GM23338 (cell line): Measurements from ENCODE around the gene SHC4.

ENCODE experiments used
- CREB1 ChIP-seq: fragments of 250-450 bp; sonication (Bioruptor Pico); IDR thresholded peaks from 2 replicates; pipeline ENCODE4 v1.5.0; 2020; ENCODE audit warnings: low read depth, mild to moderate bottlenecking, moderate library complexity
- JUNB ChIP-seq: IDR thresholded peaks from one replicate; pipeline ENCODE4 v1.6.1; 2016; ENCODE audit warnings: antibody characterized with exemption; ENCODE audit not compliant: unreplicated experiment
- POLR2AphosphoS5 ChIP-seq: IDR thresholded peaks from 2 replicates; pipeline ENCODE4 v1.6.1; 2016; ENCODE audit warnings: antibody characterized with exemption, low read depth
- TF ChIP-seq, protein P1 (sequence below), 2 experiments: fragments of 200-600 bp in 1 of 2; sonication (generic) in 1 of 2; conservative IDR thresholded peaks; 2 replicates each; pipeline versions ENCODE4 v1.5.1 to v1.6.1; 2016 to 2017; ENCODE audit warnings: antibody characterized with exemption in 2 of 2, low read depth in 2 of 2, mild to moderate bottlenecking in 2 of 2, moderate library complexity in 1 of 2

GRCh38 chr15:48936666-48937065, 27.1 kb downstream of the SHC4 start:
- TF ChIP-seq CREB1 (CRISPR knock-in tag) (no peak), POLR2AphosphoS5 (no peak), JUNB (no peak)
- TF ChIP-seq, protein P1, sequence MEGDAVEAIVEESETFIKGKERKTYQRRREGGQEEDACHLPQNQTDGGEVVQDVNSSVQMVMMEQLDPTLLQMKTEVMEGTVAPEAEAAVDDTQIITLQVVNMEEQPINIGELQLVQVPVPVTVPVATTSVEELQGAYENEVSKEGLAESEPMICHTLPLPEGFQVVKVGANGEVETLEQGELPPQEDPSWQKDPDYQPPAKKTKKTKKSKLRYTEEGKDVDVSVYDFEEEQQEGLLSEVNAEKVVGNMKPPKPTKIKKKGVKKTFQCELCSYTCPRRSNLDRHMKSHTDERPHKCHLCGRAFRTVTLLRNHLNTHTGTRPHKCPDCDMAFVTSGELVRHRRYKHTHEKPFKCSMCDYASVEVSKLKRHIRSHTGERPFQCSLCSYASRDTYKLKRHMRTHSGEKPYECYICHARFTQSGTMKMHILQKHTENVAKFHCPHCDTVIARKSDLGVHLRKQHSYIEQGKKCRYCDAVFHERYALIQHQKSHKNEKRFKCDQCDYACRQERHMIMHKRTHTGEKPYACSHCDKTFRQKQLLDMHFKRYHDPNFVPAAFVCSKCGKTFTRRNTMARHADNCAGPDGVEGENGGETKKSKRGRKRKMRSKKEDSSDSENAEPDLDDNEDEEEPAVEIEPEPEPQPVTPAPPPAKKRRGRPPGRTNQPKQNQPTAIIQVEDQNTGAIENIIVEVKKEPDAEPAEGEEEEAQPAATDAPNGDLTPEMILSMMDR (conservative IDR thresholded peaks at IDR 0.05; ENCODE audit: low read depth in 2 of 2) = no peak
